Stimulated activated CD4-positive, alpha-beta T cell treated with anti-CD3 and anti-CD28 coated beads, Interleukin-4, amount 100 ng/mL, for 48 hours (primary cell): Measurements from ENCODE around the gene PTGER3.
"Not testable (repeated sequence)": the region's sequence is repeated elsewhere in the genome, so short reads cannot be mapped to it uniquely, and the experiment has no call there.

Source experiments
- DNase-seq, 2 donors: peaks; one replicate each; pipeline ENCODE4 v3.0.0-alpha.2; 2020; ENCODE audit warnings: low read depth in 2 of 2

The PTGER3 gene

DNA sequence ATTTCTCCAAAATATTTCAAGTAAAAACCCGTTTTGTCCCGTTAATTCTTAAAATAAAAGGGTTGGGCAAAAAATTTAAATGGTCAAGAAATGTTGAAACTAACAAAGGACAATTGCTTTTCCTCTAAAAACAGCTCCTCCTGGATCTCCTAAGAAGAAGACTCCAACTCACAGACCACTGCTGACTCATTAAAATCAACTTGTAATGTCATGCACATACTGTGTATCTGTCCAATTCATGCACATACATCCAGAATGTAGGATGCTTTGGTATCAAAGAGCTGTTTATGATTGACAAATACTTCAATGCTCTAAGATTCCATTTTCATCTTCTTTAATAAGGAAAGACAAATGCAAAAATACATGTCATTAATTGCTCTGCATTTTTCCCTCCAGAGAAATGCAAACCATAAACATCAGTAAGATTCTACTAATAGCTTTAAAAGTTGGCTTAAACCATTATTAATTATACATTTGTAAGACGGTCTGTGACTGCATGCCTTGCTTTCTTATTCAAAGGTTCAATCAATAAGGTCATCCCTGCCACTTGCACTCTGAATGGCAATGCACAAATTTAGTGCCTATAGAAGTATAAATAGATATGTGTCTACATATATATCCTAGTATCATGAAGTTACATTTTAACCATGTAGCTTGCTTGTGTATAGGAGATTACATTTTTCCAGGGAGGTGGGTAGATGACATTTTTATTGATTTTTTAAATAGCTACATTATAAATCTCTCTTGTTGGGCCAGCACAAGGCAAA, 44.7 kb downstream of the PTGER3 start:
- no peak for DNase-seq

GRCh38 chr1:71001624-71002023, 46.0 kb downstream of the PTGER3 start:
- no peak for DNase-seq

DNA sequence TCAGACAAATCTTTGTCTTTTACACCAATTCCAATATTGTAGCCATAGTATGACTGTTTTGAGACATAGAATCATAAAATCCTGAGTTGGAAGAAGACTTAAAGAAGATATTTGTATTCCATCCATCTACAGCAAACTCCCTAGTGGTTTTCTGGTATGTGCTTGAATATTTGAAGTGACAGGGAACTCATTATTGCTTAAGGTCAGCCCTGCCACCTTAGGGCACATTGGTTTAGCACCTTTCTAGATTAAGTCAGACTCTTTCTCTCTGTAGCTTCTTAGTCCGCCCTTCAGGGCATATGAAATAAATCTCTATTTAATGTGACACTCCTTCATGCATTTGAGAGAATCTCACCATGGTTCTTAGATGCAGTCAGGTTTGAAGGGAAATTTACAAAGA, 49.8 kb downstream of the PTGER3 start:
- DNase-seq, result no peak

- no peak for DNase-seq
Measured at GRCh38 chr1:70994753-70995268, 52.8 kb downstream of the PTGER3 start.

GRCh38 chr1:70993798-70994197, 53.8 kb downstream of the PTGER3 start:
- DNase-seq, result no peak

DNA sequence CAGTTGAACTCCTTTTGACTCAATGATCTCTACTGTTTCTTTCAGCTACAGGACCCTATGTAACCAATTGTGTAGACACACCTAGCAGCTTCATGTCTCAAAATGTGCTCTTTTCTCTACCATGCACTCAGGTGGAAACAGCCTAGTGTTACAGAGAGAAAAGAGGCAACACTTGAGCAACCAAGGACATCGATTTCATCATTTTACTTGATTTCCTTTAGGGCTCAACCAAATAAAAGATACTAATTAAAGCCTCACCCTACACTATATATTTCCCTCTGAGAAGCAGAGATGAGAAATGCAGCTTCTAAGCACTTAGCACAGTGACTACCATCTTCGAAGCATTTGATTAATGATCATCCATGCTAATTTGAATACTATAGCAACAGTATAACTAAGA, 55.1 kb downstream of the PTGER3 start:
- no peak for DNase-seq

DNA sequence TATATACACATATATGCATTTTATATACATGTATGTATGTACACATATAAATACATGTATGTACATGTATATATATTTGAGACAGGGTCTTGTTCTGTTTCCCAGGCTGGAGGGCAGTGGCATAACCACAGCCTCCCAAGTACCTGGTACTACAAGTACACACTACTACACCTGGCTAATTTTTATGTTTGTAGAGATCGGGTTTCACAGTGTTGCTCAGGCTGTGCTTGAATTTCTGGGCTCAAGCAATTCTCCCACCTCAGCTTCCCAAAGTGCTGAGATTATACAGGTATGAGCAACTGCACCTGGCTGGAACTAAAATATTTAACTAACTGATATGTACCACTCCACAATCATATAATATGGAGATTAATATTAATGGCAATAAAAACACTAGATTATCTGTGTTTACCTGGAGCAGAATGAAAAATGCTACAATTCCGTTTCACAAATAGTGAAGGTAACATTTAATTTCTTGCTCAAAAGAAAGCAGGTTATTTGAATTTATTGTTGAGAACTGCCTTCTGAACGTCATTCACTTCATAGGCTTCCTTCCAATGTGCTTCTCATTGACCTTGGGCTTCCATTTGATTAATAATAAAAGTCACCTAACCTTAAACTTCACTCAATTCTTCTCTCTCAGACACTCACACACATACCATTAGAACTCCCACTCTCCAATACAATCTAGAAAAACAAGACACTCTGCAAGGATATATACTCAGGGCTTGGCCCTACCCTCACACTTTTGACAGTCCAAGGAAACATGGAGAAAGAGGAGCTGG, 57.0 kb downstream of the PTGER3 start:
- no peak for DNase-seq

DNA sequence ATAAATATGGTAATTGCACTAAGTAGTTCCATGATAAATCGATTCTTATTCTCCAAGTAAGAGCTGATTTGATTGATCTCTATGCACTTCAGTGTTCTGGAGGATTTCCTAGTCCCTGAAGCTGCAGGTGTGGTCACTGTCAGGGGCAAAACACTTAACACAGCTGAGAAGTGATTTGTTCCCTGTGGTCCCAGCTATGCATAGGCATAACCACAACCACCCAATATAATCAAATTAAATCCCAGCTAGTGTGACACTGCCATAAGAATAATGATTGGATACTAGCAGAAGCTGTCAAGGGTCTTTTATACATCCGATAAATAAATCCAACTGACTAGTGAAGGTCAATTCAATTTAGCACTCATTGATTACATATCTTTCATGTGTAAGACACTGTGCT, 60.1 kb downstream of the PTGER3 start:
- DNase-seq, result no peak

DNA sequence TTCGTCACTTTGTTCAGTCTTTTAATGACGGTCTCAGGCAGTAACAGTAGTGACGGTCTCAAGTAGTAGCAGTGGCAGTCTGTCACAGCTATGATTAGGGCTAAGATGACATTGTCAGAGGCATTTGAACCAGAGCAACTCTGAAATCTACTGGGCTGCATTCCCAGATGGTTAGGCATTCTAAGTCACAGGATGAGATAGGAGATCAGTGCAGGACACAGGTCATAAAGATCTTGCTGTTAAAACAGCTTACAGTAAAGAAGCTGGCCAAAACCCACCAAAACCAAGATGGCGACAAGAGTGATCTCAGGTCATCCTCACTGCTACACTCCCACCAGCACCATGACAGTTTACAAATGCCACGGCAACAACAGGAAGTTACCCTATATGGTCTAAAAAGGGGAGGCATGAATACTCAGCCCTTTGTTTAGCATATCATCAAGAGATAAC, 61.8 kb downstream of the PTGER3 start:
- not testable (repeated sequence) for DNase-seq

- not testable (repeated sequence) for DNase-seq
Measured at GRCh38 chr1:70985278-70985677, 62.3 kb downstream of the PTGER3 start.

GRCh38 chr1:70980361-70980760, 67.3 kb downstream of the PTGER3 start:
- DNase-seq, result no peak

- no peak for DNase-seq
Measured at GRCh38 chr1:70979881-70980280, 67.7 kb downstream of the PTGER3 start.

DNA sequence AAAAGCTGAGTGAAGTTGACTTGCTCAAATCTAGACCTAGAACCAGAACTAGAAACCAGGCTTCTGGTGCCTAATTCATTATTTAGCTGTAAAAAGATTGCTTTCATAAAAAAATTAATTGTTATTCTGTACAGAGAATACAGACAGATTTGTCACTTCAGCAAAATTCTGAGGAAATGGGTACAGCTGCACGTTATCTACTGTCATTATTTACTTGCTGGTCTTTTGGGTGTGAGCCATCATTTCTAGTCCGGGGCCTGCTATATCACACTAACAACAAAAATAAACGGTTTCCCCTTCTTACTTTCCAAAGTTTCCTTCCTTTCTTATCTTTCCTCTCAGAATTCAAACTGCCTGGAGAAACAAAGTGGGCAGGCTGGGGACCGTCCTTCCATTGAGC, 68.3 kb downstream of the PTGER3 start:
- DNase-seq, result no peak

DNA sequence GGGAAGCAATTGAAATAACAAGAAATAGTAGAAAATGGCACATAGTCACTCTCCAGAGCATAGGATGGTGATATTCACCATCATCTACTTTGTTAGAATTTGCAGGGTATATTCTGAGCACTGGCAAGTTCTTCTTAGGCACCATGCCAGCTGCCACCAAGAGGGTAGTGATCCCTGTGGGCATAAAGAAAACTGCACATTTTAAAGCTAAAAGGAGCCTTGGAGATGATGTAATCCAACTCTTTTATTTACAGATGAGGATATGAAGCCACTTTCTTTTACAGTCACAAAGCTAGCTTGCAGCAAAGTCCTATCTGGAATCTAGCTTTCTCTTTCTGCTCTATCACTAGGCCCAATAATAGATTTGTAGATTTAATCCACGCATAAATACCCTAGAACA, 69.0 kb downstream of the PTGER3 start:
- DNase-seq, result no peak

GRCh38 chr1:70977575-70977974, 70.0 kb downstream of the PTGER3 start:
- no peak for DNase-seq

GRCh38 chr1:70977041-70977440, 70.6 kb downstream of the PTGER3 start:
- no peak for DNase-seq

DNA sequence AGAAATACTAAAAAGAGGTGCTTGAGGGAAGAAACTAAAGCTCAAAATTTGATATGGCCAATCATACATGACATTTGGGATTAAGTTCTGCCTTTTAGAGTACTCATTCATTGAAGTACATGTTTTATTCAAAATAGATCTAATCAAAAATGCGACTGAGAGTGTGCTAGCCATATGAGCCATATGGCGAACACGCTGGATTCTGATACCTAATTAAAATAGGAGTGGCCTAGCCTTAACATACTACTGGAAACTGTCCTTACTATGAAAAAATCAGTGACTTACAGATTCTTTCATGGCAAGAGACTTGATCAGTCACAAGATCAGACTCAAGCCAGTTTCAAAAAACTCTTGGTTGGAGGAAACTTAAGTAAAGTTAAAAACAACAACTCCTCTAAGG, 73.9 kb downstream of the PTGER3 start:
- DNase-seq, result no peak

- no peak for DNase-seq
Measured at GRCh38 chr1:70970407-70970806, 77.2 kb downstream of the PTGER3 start.

DNA sequence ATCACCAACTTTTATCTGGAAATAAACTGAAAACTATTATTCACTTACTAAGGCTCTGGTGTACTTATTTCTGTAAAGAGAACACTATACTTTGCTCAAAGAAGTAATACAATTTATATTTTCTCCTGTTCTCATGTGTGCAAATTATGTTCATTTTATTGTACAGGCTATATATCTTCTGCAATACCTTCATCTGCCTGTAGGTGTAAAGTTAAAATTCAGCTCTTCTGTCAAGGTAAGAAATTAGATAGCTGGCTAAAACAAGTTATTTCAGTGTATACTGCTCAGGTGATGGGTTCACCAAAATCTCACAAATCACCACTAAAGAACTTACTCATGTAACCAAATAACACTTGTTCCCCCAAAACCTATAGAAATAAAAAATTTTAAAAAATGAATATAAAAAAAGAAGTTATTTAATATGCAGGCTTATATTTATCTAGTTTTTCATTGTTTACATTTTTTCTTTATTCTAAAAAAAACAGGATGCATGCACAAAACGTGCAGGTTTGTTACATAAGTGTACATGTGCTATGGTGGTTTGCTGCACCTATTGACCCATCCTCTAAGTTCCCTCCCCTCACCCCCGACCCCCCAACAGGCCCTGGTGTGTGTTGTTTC, 81.5 kb downstream of the PTGER3 start:
- DNase-seq, result no peak

DNA sequence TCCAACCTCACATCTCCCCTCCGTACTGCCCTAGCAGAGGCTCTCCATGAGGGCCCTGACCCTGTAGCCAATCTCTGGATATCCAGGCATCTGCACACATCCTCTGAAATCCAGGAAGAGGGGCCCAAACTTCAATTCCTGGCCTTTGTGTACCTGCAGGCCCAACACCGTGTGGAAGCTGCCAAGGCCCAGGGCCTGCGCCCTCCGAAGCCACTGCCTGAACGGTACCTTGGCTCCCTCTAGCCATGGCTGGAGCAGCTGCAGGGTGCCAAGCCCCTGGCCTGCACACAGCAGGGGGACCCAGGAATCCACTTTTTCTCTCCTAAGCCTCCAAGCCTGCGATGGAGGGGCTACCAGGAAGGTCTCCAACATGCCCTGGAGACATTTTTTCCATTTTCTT, 84.2 kb downstream of the PTGER3 start:
- DNase-seq, result no peak

DNA sequence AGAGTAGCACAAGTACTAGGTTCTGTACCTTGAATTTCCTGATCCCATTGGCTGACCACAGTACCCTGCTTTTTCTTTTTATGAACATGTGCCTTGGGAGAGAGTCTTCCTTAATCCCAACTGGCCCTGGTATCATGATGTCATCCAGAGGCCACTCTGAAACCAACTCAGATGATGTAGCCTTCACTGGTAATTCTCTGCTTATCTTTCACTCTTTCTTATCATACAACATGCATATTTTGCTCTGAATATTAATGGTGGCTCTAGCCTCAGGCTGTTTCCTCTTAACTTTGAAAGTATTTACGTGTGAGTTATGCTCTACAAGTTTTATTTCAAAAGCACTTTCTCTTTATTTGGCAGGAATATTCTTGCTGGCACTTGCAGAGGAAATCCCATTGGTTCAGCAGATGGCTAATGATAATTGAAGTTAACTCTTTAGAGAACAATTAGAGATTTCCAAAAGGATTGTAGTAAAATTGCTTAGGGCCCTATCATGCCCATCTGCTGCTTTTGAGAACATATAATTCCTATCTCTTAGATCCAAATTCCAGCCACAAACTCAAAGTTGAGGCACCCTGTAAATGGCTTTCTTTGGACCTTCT, 86.1 kb downstream of the PTGER3 start:
- no peak for DNase-seq

DNA sequence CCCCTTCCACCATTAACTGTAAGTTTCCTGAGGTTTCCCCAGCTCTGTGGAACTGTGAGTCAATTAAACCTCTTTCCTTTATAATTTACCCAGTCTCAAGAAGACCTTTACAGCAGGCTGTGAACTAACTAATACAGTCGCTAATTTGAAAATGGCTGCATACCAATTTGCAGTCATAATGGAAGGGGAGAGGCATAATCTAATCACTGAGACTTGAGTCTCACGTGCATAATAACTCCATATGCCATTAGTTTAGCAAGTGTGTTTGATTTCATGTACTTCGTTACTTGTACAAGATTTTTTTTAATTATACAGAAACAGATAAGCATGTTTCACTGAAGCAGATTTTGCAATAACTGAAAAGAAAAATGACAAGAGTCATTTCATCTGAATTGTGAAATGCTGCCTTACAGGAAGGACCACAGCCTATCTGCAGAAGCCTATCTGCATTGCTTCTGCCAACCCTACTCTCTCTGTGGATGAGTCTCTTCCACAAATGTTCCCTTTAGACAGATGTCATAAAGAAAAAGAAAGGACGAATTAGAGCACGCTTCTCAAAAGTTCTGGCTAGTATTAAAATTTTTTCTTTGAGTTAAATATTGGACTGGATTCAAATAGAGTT, 99.1 kb downstream of the PTGER3 start:
- no peak for DNase-seq
